Measurements from ENCODE around the gene DDO.

The DDO gene

GRCh38 chr6:110408901-110409300 lies 6.5 kb downstream of the DDO start:
- DNase-seq (ENCODE audit: insufficient read length, low spot score) (no peak), FAIRE-seq (no peak)
- no peak for TF ChIP-seq CTCF (IDR thresholded peaks at IDR 0.05; ENCODE audit: insufficient read depth, missing control alignments)

DNA sequence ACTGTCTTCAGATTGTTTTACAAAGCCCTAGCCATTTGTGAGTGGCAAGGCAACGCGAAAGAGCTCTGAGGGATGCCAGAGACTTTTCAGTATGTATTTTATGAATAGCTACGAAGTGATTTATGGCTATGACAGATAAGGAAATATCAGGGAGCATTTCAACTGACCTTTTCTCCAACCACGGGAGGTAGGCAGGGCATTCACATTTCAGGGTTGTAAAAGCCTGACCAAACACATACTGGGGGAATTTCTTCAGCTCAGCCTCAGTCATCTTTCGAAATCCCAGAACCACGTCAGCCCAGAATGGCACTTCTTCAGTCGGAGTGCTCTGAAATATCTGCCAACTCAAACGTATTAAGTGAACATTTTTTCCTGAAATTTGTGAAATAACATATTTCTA lies 10.8 kb downstream of the DDO start:
- DNase-seq (ENCODE audit: insufficient read length, low spot score): no peak
- TF ChIP-seq CTCF (IDR thresholded peaks at IDR 0.05; ENCODE audit: insufficient read depth, missing control alignments): no peak
- no peak for FAIRE-seq

GRCh38 chr6:110401585-110402176 lies 13.7 kb downstream of the DDO start:
- FAIRE-seq (no peak), DNase-seq (ENCODE audit: insufficient read length, low spot score) (no peak)
- no peak for TF ChIP-seq CTCF (IDR thresholded peaks at IDR 0.05; ENCODE audit: insufficient read depth, missing control alignments)

DNA sequence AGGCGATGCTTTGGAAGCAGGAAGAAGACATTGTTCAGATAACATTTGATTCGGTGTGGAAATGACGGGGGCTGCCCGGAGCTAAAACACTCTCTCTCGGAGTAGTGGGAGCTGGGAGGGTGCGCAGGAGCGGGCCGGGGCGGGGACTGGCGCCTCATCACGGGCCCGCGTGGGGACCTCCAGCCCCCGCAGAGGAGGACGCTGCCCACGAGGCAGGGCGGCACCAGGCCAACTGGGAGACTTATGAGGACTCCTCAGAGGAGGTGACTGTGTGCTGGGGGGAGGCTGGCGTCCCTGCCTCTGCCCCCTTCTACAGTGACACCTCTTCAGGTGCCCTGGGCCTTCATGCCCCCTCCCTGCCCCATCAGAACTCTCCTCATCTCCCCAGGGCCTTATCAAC lies 15.2 kb downstream of the DDO start:
- no peak for FAIRE-seq
- no peak for DNase-seq (ENCODE audit: insufficient read length, low spot score)
- no peak for TF ChIP-seq CTCF (IDR thresholded peaks at IDR 0.05; ENCODE audit: insufficient read depth, missing control alignments)

- no peak for TF ChIP-seq CTCF (IDR thresholded peaks at IDR 0.05; ENCODE audit: insufficient read depth, missing control alignments)
- no peak for FAIRE-seq
Observed at GRCh38 chr6:110399219-110400071, 15.9 kb downstream of the DDO start.

DNA sequence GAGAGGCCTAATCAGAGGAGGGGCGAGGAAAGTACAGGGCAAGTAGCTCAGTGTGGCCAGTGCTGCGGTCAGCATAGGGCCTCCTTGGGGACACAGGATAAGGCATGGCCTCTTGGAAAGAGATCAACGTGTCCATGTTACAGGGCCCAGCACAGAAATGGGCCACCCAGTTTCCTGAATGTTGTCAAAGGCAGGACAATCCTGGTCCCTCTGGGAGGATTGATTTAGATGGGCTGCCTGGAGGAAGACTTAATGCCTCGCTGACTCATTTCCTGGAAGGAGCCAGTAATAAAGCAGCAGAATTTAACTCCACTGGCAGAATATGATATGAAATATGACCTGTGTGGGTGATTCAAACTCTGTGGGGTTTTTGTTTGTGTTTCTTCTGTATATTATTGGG lies 16.6 kb downstream of the DDO start:
- DNase-seq (ENCODE audit: insufficient read length, low spot score): no peak
- no peak for FAIRE-seq

More at GRCh38 chr6:110399219-110400071, 15.9 kb downstream of the DDO start:
- DNase-seq (ENCODE audit: insufficient read length, low spot score): no peak

More for the DNA sequence above, 16.6 kb downstream of the DDO start:
- TF ChIP-seq CTCF (IDR thresholded peaks at IDR 0.05; ENCODE audit: insufficient read depth, missing control alignments): no peak
